Stomach (tissue), 4 donors: ENCODE results near the gene CREB3L1.

Experiments
- POLR2A ChIP-seq, 4 donors: fragments of 450-650 bp; IDR thresholded peaks; one replicate each; pipeline ENCODE4 v1.6.1; 2016; ENCODE audit warnings: antibody characterized with exemption in 4 of 4, control low read depth in 2 of 4, mild to moderate bottlenecking in 1 of 4, moderate library complexity in 1 of 4
- POLR2AphosphoS5 ChIP-seq, 3 donors: sonication (generic); formaldehyde crosslinking; IDR thresholded peaks; one replicate each; pipeline ENCODE4 v1.6.1; 2016; ENCODE audit warnings: antibody characterized with exemption in 3 of 3
- TF ChIP-seq, protein P1 (sequence below), 7 experiments: fragments of 450-650 bp in 4 of 7; fragments of 200-600 bp in 3 of 7; sonication (generic) in 3 of 7; IDR thresholded peaks; one replicate each; pipeline ENCODE4 v1.5.1; 2016 to 2019; ENCODE audit warnings: antibody characterized with exemption in 7 of 7, control low read depth in 2 of 7, mild to moderate bottlenecking in 1 of 7

DNA sequence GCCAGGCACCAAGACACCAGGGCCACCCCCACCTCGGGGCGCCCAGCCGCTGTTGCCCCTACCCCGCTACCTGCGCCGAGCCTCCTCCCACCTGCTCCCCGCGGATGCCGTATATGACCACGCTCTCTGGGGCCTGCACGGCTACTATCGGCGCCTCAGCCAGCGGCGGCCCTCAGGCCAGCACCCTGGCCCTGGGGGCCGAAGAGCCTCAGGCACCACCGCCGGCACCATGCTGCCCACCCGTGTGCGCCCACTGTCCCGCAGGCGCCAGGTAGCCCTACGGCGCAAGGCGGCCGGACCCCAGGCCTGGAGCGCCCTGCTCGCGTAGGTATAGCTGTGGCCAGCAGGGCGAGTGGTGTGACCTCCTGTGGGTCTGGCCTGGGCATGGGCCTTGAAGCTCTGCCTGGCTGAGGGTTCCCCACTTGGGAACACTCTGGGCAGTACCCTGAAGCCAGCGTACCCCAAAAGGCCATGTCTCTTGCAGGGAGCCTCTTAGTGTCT lies 89.2 kb downstream of the CREB3L1 start:
- no peak for TF ChIP-seq POLR2A (IDR thresholded peaks at IDR 0.05)
- TF ChIP-seq, protein P1, sequence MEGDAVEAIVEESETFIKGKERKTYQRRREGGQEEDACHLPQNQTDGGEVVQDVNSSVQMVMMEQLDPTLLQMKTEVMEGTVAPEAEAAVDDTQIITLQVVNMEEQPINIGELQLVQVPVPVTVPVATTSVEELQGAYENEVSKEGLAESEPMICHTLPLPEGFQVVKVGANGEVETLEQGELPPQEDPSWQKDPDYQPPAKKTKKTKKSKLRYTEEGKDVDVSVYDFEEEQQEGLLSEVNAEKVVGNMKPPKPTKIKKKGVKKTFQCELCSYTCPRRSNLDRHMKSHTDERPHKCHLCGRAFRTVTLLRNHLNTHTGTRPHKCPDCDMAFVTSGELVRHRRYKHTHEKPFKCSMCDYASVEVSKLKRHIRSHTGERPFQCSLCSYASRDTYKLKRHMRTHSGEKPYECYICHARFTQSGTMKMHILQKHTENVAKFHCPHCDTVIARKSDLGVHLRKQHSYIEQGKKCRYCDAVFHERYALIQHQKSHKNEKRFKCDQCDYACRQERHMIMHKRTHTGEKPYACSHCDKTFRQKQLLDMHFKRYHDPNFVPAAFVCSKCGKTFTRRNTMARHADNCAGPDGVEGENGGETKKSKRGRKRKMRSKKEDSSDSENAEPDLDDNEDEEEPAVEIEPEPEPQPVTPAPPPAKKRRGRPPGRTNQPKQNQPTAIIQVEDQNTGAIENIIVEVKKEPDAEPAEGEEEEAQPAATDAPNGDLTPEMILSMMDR (IDR thresholded peaks at IDR 0.05), result no peak
- no peak for TF ChIP-seq POLR2AphosphoS5 (IDR thresholded peaks at IDR 0.05)
